K562 (cell line): ENCODE results near the gene BTBD1. TPM values are rescaled to one million over a fixed set of nuclear protein-coding genes. Genes with fewer than 3 reads are reported as not detected.

Experiments used
- CTCF ChIP-seq, 3 experiments: IDR thresholded peaks in 2 of 3; conservative IDR thresholded peaks in 1 of 3; 2 replicates each; pipeline ENCODE4 v1.5.1; 2011 to 2012; ENCODE audit warnings: low read length in 3 of 3, mild to moderate bottlenecking in 3 of 3, control low read depth in 2 of 3, improper control_type of control experiment in 1 of 3, inconsistent platforms in 1 of 3, low read depth in 1 of 3, mixed read lengths in 1 of 3, moderate library complexity in 1 of 3; ENCODE audit not compliant: insufficient read depth in 2 of 3
- CUX1 ChIP-seq: fragments of 200-800 bp; sonication (Bioruptor generic); IDR thresholded peaks from 2 replicates; pipeline ENCODE4 v1.6.1; 2016; ENCODE audit warnings: missing genetic modification characterization, missing compliant biosample characterization
- MTA3 ChIP-seq: fragments of 450-650 bp; formaldehyde crosslinking; IDR thresholded peaks from 2 replicates; pipeline ENCODE4 v1.6.1; 2017; ENCODE audit warnings: mild to moderate bottlenecking, borderline replicate concordance
- MXD1 ChIP-seq: fragments of 250-450 bp; sonication (Bioruptor Pico); IDR thresholded peaks from 2 replicates; pipeline ENCODE4 v1.8.0; 2021; ENCODE audit warnings: borderline replicate concordance, mild to moderate bottlenecking, moderate library complexity; ENCODE audit not compliant: poor library complexity, severe bottlenecking
- SAP30 ChIP-seq: fragments of 200-600 bp; sonication (generic); IDR thresholded peaks from 2 replicates; pipeline ENCODE4 v1.6.1; 2012; ENCODE audit warnings: borderline replicate concordance, low read depth, mild to moderate bottlenecking, moderate library complexity, low read length, control low read depth, inconsistent platforms; ENCODE audit not compliant: insufficient read depth, poor library complexity, severe bottlenecking
- SMC3 ChIP-seq: conservative IDR thresholded peaks from 2 replicates; pipeline ENCODE4 v1.6.1; 2011; ENCODE audit warnings: low read depth, low read length, improper control_type of control experiment; ENCODE audit not compliant: insufficient read depth
- ZNF384 ChIP-seq: IDR thresholded peaks from 2 replicates; pipeline ENCODE4 v1.6.1; 2012; ENCODE audit warnings: low read depth, low read length, improper control_type of control experiment
- polyA plus RNA-seq, 8 experiments: library from polyadenylated mRNA; depleted of rRNA in 4 of 8; stranded (reverse) in 5 of 8; unstranded in 3 of 8; fragments of >200 nt; fragmentation: Nextera tagmentation in 2 of 8; fragmentation: Illumina TruSeq in 1 of 8; extraction: Ambion mirVana in 2 of 8; extraction: Trizol in 1 of 8; gene quantifications; 2 replicates each; pipeline versions ENCODE4 v1.2.1 to v1.2.3, GENCODE V29; 2011 to 2014; ENCODE audit warnings: inconsistent platforms in 1 of 8, missing spikeins in 1 of 8
- total RNA-seq, 7 experiments: library from RNA; depleted of rRNA in 6 of 7; stranded (reverse); fragments of >200 nt in 6 of 7; fragmentation: Illumina TruSeq in 2 of 7; extraction: Trizol in 2 of 7; gene quantifications; 2 replicates each; pipeline versions ENCODE4 v1.2.1 to v1.2.3, GENCODE V29; 2011 to 2021; ENCODE audit warnings: low replicate concordance in 1 of 7
- TF ChIP-seq, protein P1 (sequence below): sonication (generic); formaldehyde crosslinking; IDR thresholded peaks from 2 replicates; pipeline ENCODE4 v1.8.0; 2022; ENCODE audit warnings: mild to moderate bottlenecking, missing genetic modification reagents, borderline replicate concordance
- TF ChIP-seq, protein P2 (sequence below): fragments of 250-450 bp; sonication (Bioruptor Pico); IDR thresholded peaks from 2 replicates; pipeline ENCODE4 v1.9.0; 2021; ENCODE audit warnings: mild to moderate bottlenecking, inconsistent platforms
- TF ChIP-seq, protein P3 (sequence below), 2 experiments: fragments of 450-650 bp; IDR thresholded peaks; 2 replicates each; pipeline ENCODE4 v1.6.1; 2016

Gene BTBD1
- total and polyA plus RNA-seq, 9 of the 15 experiments (the other 6 are each of a cell fraction or from before 2014, with no cell fraction given): 19.4 to 106 (median 90.4) TPM

- TF ChIP-seq, protein P1, sequence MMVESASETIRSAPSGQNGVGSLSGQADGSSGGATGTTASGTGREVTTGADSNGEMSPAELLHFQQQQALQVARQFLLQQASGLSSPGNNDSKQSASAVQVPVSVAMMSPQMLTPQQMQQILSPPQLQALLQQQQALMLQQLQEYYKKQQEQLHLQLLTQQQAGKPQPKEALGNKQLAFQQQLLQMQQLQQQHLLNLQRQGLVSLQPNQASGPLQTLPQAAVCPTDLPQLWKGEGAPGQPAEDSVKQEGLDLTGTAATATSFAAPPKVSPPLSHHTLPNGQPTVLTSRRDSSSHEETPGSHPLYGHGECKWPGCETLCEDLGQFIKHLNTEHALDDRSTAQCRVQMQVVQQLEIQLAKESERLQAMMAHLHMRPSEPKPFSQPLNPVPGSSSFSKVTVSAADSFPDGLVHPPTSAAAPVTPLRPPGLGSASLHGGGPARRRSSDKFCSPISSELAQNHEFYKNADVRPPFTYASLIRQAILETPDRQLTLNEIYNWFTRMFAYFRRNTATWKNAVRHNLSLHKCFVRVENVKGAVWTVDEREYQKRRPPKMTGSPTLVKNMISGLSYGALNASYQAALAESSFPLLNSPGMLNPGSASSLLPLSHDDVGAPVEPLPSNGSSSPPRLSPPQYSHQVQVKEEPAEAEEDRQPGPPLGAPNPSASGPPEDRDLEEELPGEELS (CRISPR knock-in tag): no peak
- TF ChIP-seq MTA3 (peak; percentile 80), CTCF (IDR thresholded peaks at IDR 0.05 in 2 of 3, conservative IDR thresholded peaks at IDR 0.05 in 1 of 3; ENCODE audit: insufficient read depth in 2 of 3, low read depth in 1 of 3, low read length in 3 of 3) (no peak), SMC3 (no peak), SAP30 (peak; percentile 77), ZNF384 (no peak), MXD1 (CRISPR knock-in tag) (no peak), CUX1 (CRISPR knock-in tag) (no peak)
- TF ChIP-seq, protein P2, sequence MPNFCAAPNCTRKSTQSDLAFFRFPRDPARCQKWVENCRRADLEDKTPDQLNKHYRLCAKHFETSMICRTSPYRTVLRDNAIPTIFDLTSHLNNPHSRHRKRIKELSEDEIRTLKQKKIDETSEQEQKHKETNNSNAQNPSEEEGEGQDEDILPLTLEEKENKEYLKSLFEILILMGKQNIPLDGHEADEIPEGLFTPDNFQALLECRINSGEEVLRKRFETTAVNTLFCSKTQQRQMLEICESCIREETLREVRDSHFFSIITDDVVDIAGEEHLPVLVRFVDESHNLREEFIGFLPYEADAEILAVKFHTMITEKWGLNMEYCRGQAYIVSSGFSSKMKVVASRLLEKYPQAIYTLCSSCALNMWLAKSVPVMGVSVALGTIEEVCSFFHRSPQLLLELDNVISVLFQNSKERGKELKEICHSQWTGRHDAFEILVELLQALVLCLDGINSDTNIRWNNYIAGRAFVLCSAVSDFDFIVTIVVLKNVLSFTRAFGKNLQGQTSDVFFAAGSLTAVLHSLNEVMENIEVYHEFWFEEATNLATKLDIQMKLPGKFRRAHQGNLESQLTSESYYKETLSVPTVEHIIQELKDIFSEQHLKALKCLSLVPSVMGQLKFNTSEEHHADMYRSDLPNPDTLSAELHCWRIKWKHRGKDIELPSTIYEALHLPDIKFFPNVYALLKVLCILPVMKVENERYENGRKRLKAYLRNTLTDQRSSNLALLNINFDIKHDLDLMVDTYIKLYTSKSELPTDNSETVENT (CRISPR knock-in tag): peak; percentile 6; the same call in 1 of the 2 replicates
- TF ChIP-seq, protein P3, sequence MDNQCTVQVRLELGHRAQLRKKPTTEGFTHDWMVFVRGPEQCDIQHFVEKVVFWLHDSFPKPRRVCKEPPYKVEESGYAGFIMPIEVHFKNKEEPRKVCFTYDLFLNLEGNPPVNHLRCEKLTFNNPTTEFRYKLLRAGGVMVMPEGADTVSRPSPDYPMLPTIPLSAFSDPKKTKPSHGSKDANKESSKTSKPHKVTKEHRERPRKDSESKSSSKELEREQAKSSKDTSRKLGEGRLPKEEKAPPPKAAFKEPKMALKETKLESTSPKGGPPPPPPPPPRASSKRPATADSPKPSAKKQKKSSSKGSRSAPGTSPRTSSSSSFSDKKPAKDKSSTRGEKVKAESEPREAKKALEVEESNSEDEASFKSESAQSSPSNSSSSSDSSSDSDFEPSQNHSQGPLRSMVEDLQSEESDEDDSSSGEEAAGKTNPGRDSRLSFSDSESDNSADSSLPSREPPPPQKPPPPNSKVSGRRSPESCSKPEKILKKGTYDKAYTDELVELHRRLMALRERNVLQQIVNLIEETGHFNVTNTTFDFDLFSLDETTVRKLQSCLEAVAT (IDR thresholded peaks at IDR 0.05): peak in 1 of 2 experiments; percentile 74; a peak in 2 of 4 replicates
Measured at GRCh38 chr15:82985688-82986441, 81.2 kb downstream of the BTBD1 start, which contains the start of gene RAMAC (continued).
